HepG2 (cell line): ENCODE results near the gene ISG20L2. TPM values are rescaled to one million over a fixed set of nuclear protein-coding genes. Genes with fewer than 3 reads are reported as not detected.

ENCODE experiments used
- E2F1 ChIP-seq: sonication (generic); formaldehyde crosslinking; IDR thresholded peaks from 2 replicates; pipeline ENCODE4 v1.5.0; 2020; ENCODE audit warnings: missing genetic modification reagents
- ETS1 ChIP-seq: sonication (generic); formaldehyde crosslinking; IDR thresholded peaks from 2 replicates; pipeline ENCODE4 v1.4.0; 2020; ENCODE audit warnings: missing genetic modification reagents
- GLMP ChIP-seq: sonication (generic); formaldehyde crosslinking; IDR thresholded peaks from 2 replicates; pipeline ENCODE4 v1.9.0; 2021; ENCODE audit warnings: missing genetic modification reagents, mild to moderate bottlenecking, borderline replicate concordance
- GTF2F1 ChIP-seq: fragments of 150-350 bp; IDR thresholded peaks from 2 replicates; pipeline ENCODE4 v1.6.1; 2014; ENCODE audit warnings: low read length
- HDAC2 ChIP-seq: sonication (generic); formaldehyde crosslinking; IDR thresholded peaks from 2 replicates; pipeline ENCODE4 v1.4.0; 2020; ENCODE audit warnings: missing genetic modification reagents
- ISX ChIP-seq: sonication (generic); formaldehyde crosslinking; conservative IDR thresholded peaks from 2 replicates; pipeline ENCODE4 v1.5.0; 2020; ENCODE audit warnings: missing genetic modification reagents
- MED1 ChIP-seq: sonication (generic); formaldehyde crosslinking; IDR thresholded peaks from 2 replicates; pipeline ENCODE4 v1.4.0; 2020; ENCODE audit warnings: missing genetic modification reagents
- SCMH1 ChIP-seq: sonication (generic); formaldehyde crosslinking; IDR thresholded peaks from 2 replicates; pipeline ENCODE4 v1.9.0; 2021; ENCODE audit warnings: missing genetic modification reagents, mild to moderate bottlenecking, borderline replicate concordance
- TOPORS ChIP-seq: sonication (generic); formaldehyde crosslinking; IDR thresholded peaks from 2 replicates; pipeline ENCODE4 v1.8.0; 2023; ENCODE audit warnings: mild to moderate bottlenecking, missing genetic modification reagents
- ZFP41 ChIP-seq: sonication (generic); formaldehyde crosslinking; IDR thresholded peaks from 2 replicates; pipeline ENCODE4 v1.4.0; 2020; ENCODE audit warnings: mild to moderate bottlenecking, missing genetic modification reagents, borderline replicate concordance
- ZFYVE20 ChIP-seq: sonication (generic); formaldehyde crosslinking; IDR thresholded peaks from 2 replicates; pipeline ENCODE4 v1.8.0; 2023; ENCODE audit warnings: low read depth, mild to moderate bottlenecking, moderate library complexity, missing genetic modification reagents, borderline replicate concordance
- ZNF121 ChIP-seq: sonication (generic); formaldehyde crosslinking; IDR thresholded peaks from 2 replicates; pipeline ENCODE4 v1.5.0; 2020; ENCODE audit warnings: mild to moderate bottlenecking, missing genetic modification reagents
- ZNF232 ChIP-seq: sonication (generic); formaldehyde crosslinking; IDR thresholded peaks from 2 replicates; pipeline ENCODE4 v1.4.0; 2020; ENCODE audit warnings: missing genetic modification reagents, borderline replicate concordance
- ZNF572 ChIP-seq: sonication (generic); formaldehyde crosslinking; IDR thresholded peaks from 2 replicates; pipeline ENCODE4 v1.5.1; 2020; ENCODE audit warnings: mild to moderate bottlenecking, missing genetic modification reagents
- polyA plus RNA-seq, 8 experiments: library from polyadenylated mRNA; depleted of rRNA in 3 of 8; stranded (reverse) in 7 of 8; unstranded in 1 of 8; fragments of >200 nt; fragmentation: Illumina TruSeq in 4 of 8; extraction: Trizol in 4 of 8; gene quantifications; 2 replicates each; pipeline versions ENCODE4 v1.2.1 to v1.2.3, GENCODE V29; 2011 to 2016; ENCODE audit warnings: low read depth in 4 of 8, missing spikeins in 1 of 8, mixed read lengths in 1 of 8; ENCODE audit not compliant: insufficient read depth in 1 of 8
- total RNA-seq, 5 experiments: library from RNA; depleted of rRNA; stranded (reverse); fragments of >200 nt; fragmentation: Illumina TruSeq; extraction: Trizol; gene quantifications; 2 replicates each; pipeline ENCODE4 v1.2.3, GENCODE V29; 2016; ENCODE audit warnings: low read depth in 1 of 5
- TF ChIP-seq, protein P1 (sequence below): IDR thresholded peaks from 2 replicates; pipeline ENCODE4 v1.6.1; 2018; ENCODE audit warnings: missing genetic modification reagents, mild to moderate bottlenecking, missing compliant biosample characterization
- TF ChIP-seq, protein P2 (sequence below): sonication (generic); formaldehyde crosslinking; IDR thresholded peaks from 2 replicates; pipeline ENCODE4 v1.4.0; 2020; ENCODE audit warnings: missing genetic modification reagents
- TF ChIP-seq, protein P3 (sequence below): sonication (generic); formaldehyde crosslinking; IDR thresholded peaks from 2 replicates; pipeline ENCODE4 v1.4.0; 2020; ENCODE audit warnings: missing genetic modification reagents, borderline replicate concordance

The ISG20L2 gene
- total and polyA plus RNA-seq, 2 of the 13 experiments (the other 11 are each of a cell fraction or from before 2014, with no cell fraction given) = 19.8 to 21.3 TPM

- TF ChIP-seq, protein P1, sequence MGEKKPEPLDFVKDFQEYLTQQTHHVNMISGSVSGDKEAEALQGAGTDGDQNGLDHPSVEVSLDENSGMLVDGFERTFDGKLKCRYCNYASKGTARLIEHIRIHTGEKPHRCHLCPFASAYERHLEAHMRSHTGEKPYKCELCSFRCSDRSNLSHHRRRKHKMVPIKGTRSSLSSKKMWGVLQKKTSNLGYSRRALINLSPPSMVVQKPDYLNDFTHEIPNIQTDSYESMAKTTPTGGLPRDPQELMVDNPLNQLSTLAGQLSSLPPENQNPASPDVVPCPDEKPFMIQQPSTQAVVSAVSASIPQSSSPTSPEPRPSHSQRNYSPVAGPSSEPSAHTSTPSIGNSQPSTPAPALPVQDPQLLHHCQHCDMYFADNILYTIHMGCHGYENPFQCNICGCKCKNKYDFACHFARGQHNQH (CRISPR knock-in tag) = peak; percentile 64; the same call in 1 of the 2 replicates
- TF ChIP-seq E2F1 (no peak), ZNF121 (CRISPR knock-in tag) (no peak), ZFYVE20 (CRISPR knock-in tag) (no peak), ZNF232 (peak; percentile 21; the same call in 1 of the 2 replicates), HDAC2 (CRISPR knock-in tag) (peak; percentile 41), GTF2F1 (no peak), ZNF572 (CRISPR knock-in tag) (no peak), ETS1 (no peak), ZFP41 (no peak), GLMP (CRISPR knock-in tag) (no peak), SCMH1 (CRISPR knock-in tag) (no peak), MED1 (CRISPR knock-in tag) (peak; percentile 14; the same call in 1 of the 2 replicates), ISX (no peak), TOPORS (CRISPR knock-in tag) (peak; percentile 46; the same call in 1 of the 2 replicates)
- TF ChIP-seq, protein P2, sequence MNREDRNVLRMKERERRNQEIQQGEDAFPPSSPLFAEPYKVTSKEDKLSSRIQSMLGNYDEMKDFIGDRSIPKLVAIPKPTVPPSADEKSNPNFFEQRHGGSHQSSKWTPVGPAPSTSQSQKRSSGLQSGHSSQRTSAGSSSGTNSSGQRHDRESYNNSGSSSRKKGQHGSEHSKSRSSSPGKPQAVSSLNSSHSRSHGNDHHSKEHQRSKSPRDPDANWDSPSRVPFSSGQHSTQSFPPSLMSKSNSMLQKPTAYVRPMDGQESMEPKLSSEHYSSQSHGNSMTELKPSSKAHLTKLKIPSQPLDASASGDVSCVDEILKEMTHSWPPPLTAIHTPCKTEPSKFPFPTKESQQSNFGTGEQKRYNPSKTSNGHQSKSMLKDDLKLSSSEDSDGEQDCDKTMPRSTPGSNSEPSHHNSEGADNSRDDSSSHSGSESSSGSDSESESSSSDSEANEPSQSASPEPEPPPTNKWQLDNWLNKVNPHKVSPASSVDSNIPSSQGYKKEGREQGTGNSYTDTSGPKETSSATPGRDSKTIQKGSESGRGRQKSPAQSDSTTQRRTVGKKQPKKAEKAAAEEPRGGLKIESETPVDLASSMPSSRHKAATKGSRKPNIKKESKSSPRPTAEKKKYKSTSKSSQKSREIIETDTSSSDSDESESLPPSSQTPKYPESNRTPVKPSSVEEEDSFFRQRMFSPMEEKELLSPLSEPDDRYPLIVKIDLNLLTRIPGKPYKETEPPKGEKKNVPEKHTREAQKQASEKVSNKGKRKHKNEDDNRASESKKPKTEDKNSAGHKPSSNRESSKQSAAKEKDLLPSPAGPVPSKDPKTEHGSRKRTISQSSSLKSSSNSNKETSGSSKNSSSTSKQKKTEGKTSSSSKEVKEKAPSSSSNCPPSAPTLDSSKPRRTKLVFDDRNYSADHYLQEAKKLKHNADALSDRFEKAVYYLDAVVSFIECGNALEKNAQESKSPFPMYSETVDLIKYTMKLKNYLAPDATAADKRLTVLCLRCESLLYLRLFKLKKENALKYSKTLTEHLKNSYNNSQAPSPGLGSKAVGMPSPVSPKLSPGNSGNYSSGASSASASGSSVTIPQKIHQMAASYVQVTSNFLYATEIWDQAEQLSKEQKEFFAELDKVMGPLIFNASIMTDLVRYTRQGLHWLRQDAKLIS (CRISPR knock-in tag) = no peak
- TF ChIP-seq, protein P3, sequence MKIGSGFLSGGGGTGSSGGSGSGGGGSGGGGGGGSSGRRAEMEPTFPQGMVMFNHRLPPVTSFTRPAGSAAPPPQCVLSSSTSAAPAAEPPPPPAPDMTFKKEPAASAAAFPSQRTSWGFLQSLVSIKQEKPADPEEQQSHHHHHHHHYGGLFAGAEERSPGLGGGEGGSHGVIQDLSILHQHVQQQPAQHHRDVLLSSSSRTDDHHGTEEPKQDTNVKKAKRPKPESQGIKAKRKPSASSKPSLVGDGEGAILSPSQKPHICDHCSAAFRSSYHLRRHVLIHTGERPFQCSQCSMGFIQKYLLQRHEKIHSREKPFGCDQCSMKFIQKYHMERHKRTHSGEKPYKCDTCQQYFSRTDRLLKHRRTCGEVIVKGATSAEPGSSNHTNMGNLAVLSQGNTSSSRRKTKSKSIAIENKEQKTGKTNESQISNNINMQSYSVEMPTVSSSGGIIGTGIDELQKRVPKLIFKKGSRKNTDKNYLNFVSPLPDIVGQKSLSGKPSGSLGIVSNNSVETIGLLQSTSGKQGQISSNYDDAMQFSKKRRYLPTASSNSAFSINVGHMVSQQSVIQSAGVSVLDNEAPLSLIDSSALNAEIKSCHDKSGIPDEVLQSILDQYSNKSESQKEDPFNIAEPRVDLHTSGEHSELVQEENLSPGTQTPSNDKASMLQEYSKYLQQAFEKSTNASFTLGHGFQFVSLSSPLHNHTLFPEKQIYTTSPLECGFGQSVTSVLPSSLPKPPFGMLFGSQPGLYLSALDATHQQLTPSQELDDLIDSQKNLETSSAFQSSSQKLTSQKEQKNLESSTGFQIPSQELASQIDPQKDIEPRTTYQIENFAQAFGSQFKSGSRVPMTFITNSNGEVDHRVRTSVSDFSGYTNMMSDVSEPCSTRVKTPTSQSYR (CRISPR knock-in tag) = no peak
These were observed at the start of gene ISG20L2 (continued) for GRCh38 chr1:156728599-156729462.
